Neural crest cell (in vitro differentiated cells): ENCODE measurements around the gene KNTC1. TPM values are rescaled to one million over a fixed set of nuclear protein-coding genes. Genes with fewer than 3 reads are reported as not detected.
"Not testable (repeated sequence)": the region's sequence is repeated elsewhere in the genome, so short reads cannot be mapped to it uniquely, and the experiment has no call there.

ENCODE experiments used
- DNase-seq: peaks from one replicate; pipeline ENCODE4 v3.0.0; 2021; ENCODE audit warnings: low read depth, mixed read lengths, low spot score
- H3K27ac Mint-ChIP-seq: one replicate; pipeline ENCODE4 v1.8.0; 2021; ENCODE audit warnings: mild to moderate bottlenecking, mixed read lengths; ENCODE audit not compliant: unreplicated experiment
- H3K27me3 Mint-ChIP-seq: 2 replicates; pipeline ENCODE4 v1.8.0; 2021; ENCODE audit warnings: low read depth, mild to moderate bottlenecking, mixed read lengths
- H3K36me3 Mint-ChIP-seq: 2 replicates; pipeline ENCODE4 v1.8.0; 2021; ENCODE audit warnings: low read depth, mild to moderate bottlenecking, mixed read lengths
- H3K4me1 Mint-ChIP-seq: 2 replicates; pipeline ENCODE4 v1.8.0; 2021; ENCODE audit warnings: mixed read lengths
- H3K4me3 Mint-ChIP-seq: one replicate; pipeline ENCODE4 v1.8.0; 2021; ENCODE audit warnings: mild to moderate bottlenecking, mixed read lengths
- H3K9me3 Mint-ChIP-seq: 2 replicates; pipeline ENCODE4 v1.8.0; 2021; ENCODE audit warnings: mixed read lengths
- CTCF ChIP-seq: fragments of 200-600 bp; sonication (generic); conservative IDR thresholded peaks from 2 replicates; pipeline ENCODE4 v1.5.0; 2021; ENCODE audit warnings: antibody characterized with exemption, mild to moderate bottlenecking
- total RNA-seq: library from RNA; stranded (reverse); gene quantifications from 2 replicates; pipeline ENCODE4 v1.2.1, GENCODE V29; 2021

Gene KNTC1
- total RNA-seq, 1 donor from 2014 or later = 111 TPM

GRCh38 chr12:122651520-122652224 lies 124.6 kb downstream of the KNTC1 start:
- Mint-ChIP-seq H3K27ac (no peak overlapping the region), H3K4me3 (no peak overlapping the region), H3K4me1 (no peaks in the 10 kb centered on the region), H3K9me3 (no peaks in the 10 kb centered on the region), H3K27me3 (no peaks in the 10 kb centered on the region), H3K36me3 (no peaks in the 10 kb centered on the region)
- TF ChIP-seq CTCF = no peak
- DNase-seq = no peak

GRCh38 chr12:122653291-122653690 lies 126.2 kb downstream of the KNTC1 start:
- DNase-seq, H3K36me3 Mint-ChIP-seq, H3K27me3 Mint-ChIP-seq, H3K27ac Mint-ChIP-seq, H3K9me3 Mint-ChIP-seq, H3K4me1 Mint-ChIP-seq, H3K4me3 Mint-ChIP-seq: not testable (repeated sequence)

- TF ChIP-seq CTCF = no peak
- H3K4me1 Mint-ChIP-seq = no peaks in the 10 kb centered on the region
- DNase-seq = no peak
- H3K27ac Mint-ChIP-seq = no peak overlapping the region
- no peak overlapping the region for H3K4me3 Mint-ChIP-seq
- no peaks in the 10 kb centered on the region for H3K36me3 Mint-ChIP-seq
- no peaks in the 10 kb centered on the region for H3K9me3 Mint-ChIP-seq
- H3K27me3 Mint-ChIP-seq = no peaks in the 10 kb centered on the region
These were observed 129.2 kb downstream of the KNTC1 start for GRCh38 chr12:122656298-122656697.

GRCh38 chr12:122659579-122659978 lies 132.5 kb downstream of the KNTC1 start:
- H3K4me3 Mint-ChIP-seq = no peak overlapping the region
- no peak for TF ChIP-seq CTCF
- no peak for DNase-seq
- no peaks in the 10 kb centered on the region for H3K36me3 Mint-ChIP-seq
- peak overlapping the region; percentile 27 for H3K27ac Mint-ChIP-seq
- no peaks in the 10 kb centered on the region for H3K4me1 Mint-ChIP-seq
- H3K27me3 Mint-ChIP-seq = no peaks in the 10 kb centered on the region
- no peaks in the 10 kb centered on the region for H3K9me3 Mint-ChIP-seq

GRCh38 chr12:122661246-122661645 lies 134.2 kb downstream of the KNTC1 start:
- H3K4me3 Mint-ChIP-seq = no peak overlapping the region
- no peaks in the 10 kb centered on the region for H3K36me3 Mint-ChIP-seq
- H3K27ac Mint-ChIP-seq = no peak overlapping the region
- no peaks in the 10 kb centered on the region for H3K9me3 Mint-ChIP-seq
- H3K4me1 Mint-ChIP-seq = no peaks in the 10 kb centered on the region
- no peak for TF ChIP-seq CTCF
- no peak for DNase-seq
- no peaks in the 10 kb centered on the region for H3K27me3 Mint-ChIP-seq

- Mint-ChIP-seq H3K36me3 (no peaks in the 10 kb centered on the region), H3K4me3 (no peak overlapping the region), H3K4me1 (no peaks in the 10 kb centered on the region), H3K27me3 (no peaks in the 10 kb centered on the region), H3K27ac (no peak overlapping the region), H3K9me3 (no peaks in the 10 kb centered on the region)
- DNase-seq = no peak
- no peak for TF ChIP-seq CTCF
These were observed 134.9 kb downstream of the KNTC1 start for GRCh38 chr12:122661938-122662337.
